Neuronal stem cell (in vitro differentiated cells): ENCODE data around the gene NEB.

Source experiments
- DNase-seq: peaks from one replicate; pipeline ENCODE4 v3.0.0-alpha.2; 2013; ENCODE audit warnings: low spot score
- H2AFZ ChIP-seq: one replicate; pipeline ENCODE4 v1.6.1; 2013; ENCODE audit warnings: mild to moderate bottlenecking, low read length, inconsistent platforms
- H2AK5ac ChIP-seq: 2 replicates; pipeline ENCODE4 v1.6.1; 2013; ENCODE audit warnings: low read depth, mild to moderate bottlenecking, inconsistent platforms, low read length, moderate library complexity, mixed read lengths
- H2BK120ac ChIP-seq: 2 replicates; pipeline ENCODE4 v1.6.1; 2013; ENCODE audit warnings: low read depth, mild to moderate bottlenecking, inconsistent platforms, low read length, moderate library complexity, mixed read lengths
- H2BK12ac ChIP-seq: one replicate; pipeline ENCODE4 v1.6.1; 2013; ENCODE audit warnings: low read length, inconsistent platforms
- H2BK15ac ChIP-seq: 2 replicates; pipeline ENCODE4 v1.6.1; 2013; ENCODE audit warnings: mild to moderate bottlenecking, low read length, inconsistent platforms, mixed read lengths
- H2BK5ac ChIP-seq: one replicate; pipeline ENCODE4 v1.6.1; 2013; ENCODE audit warnings: inconsistent platforms, mild to moderate bottlenecking, low read length, moderate library complexity
- H3K14ac ChIP-seq: one replicate; pipeline ENCODE4 v1.6.1; 2013; ENCODE audit warnings: low read length, inconsistent platforms
- H3K18ac ChIP-seq: 2 replicates; pipeline ENCODE4 v1.6.1; 2013; ENCODE audit warnings: low read length, inconsistent platforms
- H3K23ac ChIP-seq: 2 replicates; pipeline ENCODE4 v1.6.1; 2013; ENCODE audit warnings: low read depth, mild to moderate bottlenecking, mixed read lengths, low read length, inconsistent platforms; ENCODE audit not compliant: poor library complexity
- H3K27ac ChIP-seq: replicated peaks from 3 replicates; pipeline ENCODE4 v1.5.1; 2013; ENCODE audit warnings: low read length, inconsistent platforms
- H3K27me3 ChIP-seq, 3 experiments: 2 replicates each; pipeline ENCODE4 v1.6.1; 2013; ENCODE audit warnings: low read length in 3 of 3, mild to moderate bottlenecking in 2 of 3, inconsistent platforms in 1 of 3, low read depth in 1 of 3, mixed read lengths in 1 of 3, moderate library complexity in 1 of 3; ENCODE audit not compliant: control insufficient read depth in 3 of 3, insufficient read depth in 3 of 3
- H3K36me3 ChIP-seq, 2 donors: replicated peaks in 1 of 2; 2 replicates each; pipeline ENCODE4 v1.6.1; 2013; ENCODE audit warnings: low read length in 2 of 2; ENCODE audit not compliant: control insufficient read depth in 2 of 2, insufficient read depth in 2 of 2
- H3K4ac ChIP-seq: 2 replicates; pipeline ENCODE4 v1.6.1; 2013; ENCODE audit warnings: inconsistent platforms, mild to moderate bottlenecking, low read length, moderate library complexity
- H3K4me1 ChIP-seq, 2 donors: 1 replicate in 1 of 2; 2 replicates in 1 of 2; pipeline ENCODE4 v1.6.1; 2013; ENCODE audit warnings: low read length in 2 of 2, low read depth in 1 of 2; ENCODE audit not compliant: control insufficient read depth in 2 of 2, insufficient read depth in 1 of 2
- H3K4me2 ChIP-seq: one replicate; pipeline ENCODE4 v1.6.1; 2013; ENCODE audit warnings: mild to moderate bottlenecking, low read length, inconsistent platforms; ENCODE audit not compliant: insufficient read depth, poor library complexity, severe bottlenecking
- H3K4me3 ChIP-seq, 2 donors: 2 replicates each; pipeline ENCODE4 v1.5.1; 2013; ENCODE audit warnings: low read length in 2 of 2, mild to moderate bottlenecking in 2 of 2, inconsistent platforms in 1 of 2, moderate library complexity in 1 of 2
- H3K79me1 ChIP-seq: one replicate; pipeline ENCODE4 v1.6.1; 2013; ENCODE audit warnings: low read depth, mild to moderate bottlenecking, inconsistent platforms, low read length, moderate library complexity
- H3K9ac ChIP-seq: one replicate; pipeline ENCODE4 v1.6.1; 2013; ENCODE audit warnings: mild to moderate bottlenecking, low read depth, low read length, inconsistent platforms; ENCODE audit not compliant: poor library complexity
- H3K9me3 ChIP-seq, 2 donors: replicated peaks in 1 of 2; 2 replicates each; pipeline versions ENCODE3 to v1.6.1; 2013; ENCODE audit warnings: low read length in 2 of 2, mild to moderate bottlenecking in 2 of 2, inconsistent platforms in 1 of 2, low read depth in 1 of 2, mixed read lengths in 1 of 2, moderate library complexity in 1 of 2; ENCODE audit not compliant: control insufficient read depth in 2 of 2, insufficient read depth in 1 of 2
- H4K8ac ChIP-seq: one replicate; pipeline ENCODE4 v1.6.1; 2013; ENCODE audit warnings: low read depth, mild to moderate bottlenecking, inconsistent platforms, low read length, moderate library complexity
- H4K91ac ChIP-seq: one replicate; pipeline ENCODE4 v1.6.1; 2013; ENCODE audit warnings: low read length, low read depth, mild to moderate bottlenecking, inconsistent platforms; ENCODE audit not compliant: poor library complexity
- WGBS, 2 donors: extraction: QIAGEN DNeasy Blood & Tissue Kit; methylation state at CpG; one replicate each; pipeline ENCODE4 v1.1.7; 2013; ENCODE audit warnings: missing lambda C conversion rate in 2 of 2, mixed read lengths in 1 of 2; ENCODE audit not compliant: insufficient read length in 2 of 2, insufficient replicate concordance in 1 of 2; ENCODE audit errors: extremely low coverage in 2 of 2; 5-methylcytosine and 5-hydroxymethylcytosine counted together

NEB gene

DNA sequence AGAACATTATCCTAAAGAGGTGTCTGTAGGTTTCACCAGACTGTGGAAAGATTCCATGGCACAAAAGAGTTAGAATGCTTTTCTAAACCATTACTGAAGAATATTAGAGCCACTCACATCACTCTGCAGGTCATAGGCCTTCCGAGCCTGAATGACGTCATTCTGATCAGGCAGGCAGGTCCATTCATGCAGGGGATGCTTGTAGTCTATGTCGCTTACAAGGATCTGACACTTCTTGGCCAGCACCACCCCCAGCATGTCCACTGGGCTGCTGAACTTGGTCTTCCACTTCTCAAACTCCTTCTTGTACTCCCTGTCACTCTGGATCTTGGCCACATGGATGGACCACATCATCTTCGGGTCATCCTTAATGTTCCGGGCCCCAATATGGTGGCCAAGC is 120.1 kb downstream of the NEB start:
- Histone ChIP-seq H3K9me3 (no peaks in the 10 kb centered on the region), H3K23ac (no peak overlapping the region), H3K79me1 (no peaks in the 10 kb centered on the region), H2BK5ac (no peak overlapping the region), H3K18ac (no peak overlapping the region), H3K4me1 (peaks cover 0 to under 1% of the 10 kb centered on the region in 2 donors), H3K4me3 (no peak overlapping the region), H2AK5ac (no peak overlapping the region), H3K36me3 (no peaks in the 10 kb centered on the region), H3K4ac (no peak overlapping the region), H3K4me2 (no peak overlapping the region), H2BK12ac (no peak overlapping the region), H4K91ac (no peak overlapping the region), H3K27ac (no peak overlapping the region), H3K9ac (no peak overlapping the region), H3K27me3 (no peaks in the 10 kb centered on the region), H4K8ac (no peak overlapping the region), H3K14ac (no peak overlapping the region), H2BK15ac (no peak overlapping the region), H2BK120ac (no peak overlapping the region), H2AFZ (no peak overlapping the region)
- WGBS, 2 donors = no CpG with 5 or more reads among the region's 5 CpGs
- DNase-seq = no peak

DNA sequence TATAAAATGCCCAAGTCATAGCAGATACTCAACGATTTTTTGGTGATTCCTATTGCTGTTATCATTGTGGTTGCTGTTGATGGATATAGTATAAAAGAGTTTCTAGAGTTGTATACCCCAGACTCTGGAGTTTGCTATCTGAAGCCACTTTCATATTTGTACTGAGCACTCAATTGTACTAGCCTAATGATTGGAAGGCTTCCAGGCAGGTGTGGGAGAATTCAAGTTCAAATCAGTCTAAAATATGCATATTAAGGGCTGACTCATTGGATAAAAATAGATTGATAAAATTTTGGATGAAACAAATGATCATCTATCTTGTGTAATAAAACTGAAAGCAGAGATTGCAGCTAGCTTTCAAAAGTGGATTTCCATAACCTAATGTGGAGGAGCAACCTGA is 122.9 kb downstream of the NEB start:
- H2AFZ ChIP-seq = no peak overlapping the region
- no peaks in the 10 kb centered on the region for H3K27me3 ChIP-seq

DNA sequence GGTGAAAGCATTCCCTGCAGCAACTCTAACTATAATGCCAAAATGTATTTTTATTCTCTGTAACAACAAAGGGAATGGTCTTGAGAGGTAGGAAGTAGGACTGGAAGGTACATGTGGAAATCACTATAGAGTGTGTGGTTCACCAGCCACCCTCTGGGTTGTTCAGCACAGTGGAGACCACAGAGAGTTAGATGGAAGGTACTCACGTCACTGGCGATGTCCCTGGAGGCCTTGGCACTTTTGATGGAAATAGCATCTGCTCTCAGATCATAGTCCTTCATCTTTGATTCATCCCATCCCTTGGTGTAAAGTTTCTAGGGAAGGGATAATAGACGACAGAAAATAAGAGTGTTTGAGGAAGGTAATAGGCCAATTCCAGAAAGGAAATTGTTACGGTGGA is 124.0 kb downstream of the NEB start:
- Histone ChIP-seq H4K91ac (no peak overlapping the region), H3K4me2 (no peak overlapping the region), H3K9ac (no peak overlapping the region), H3K18ac (no peak overlapping the region), H2BK120ac (no peak overlapping the region), H2AFZ (no peak overlapping the region), H4K8ac (no peak overlapping the region), H3K27ac (no peak overlapping the region), H3K79me1 (no peaks in the 10 kb centered on the region), H3K9me3 (no peaks in the 10 kb centered on the region), H3K14ac (no peak overlapping the region), H2BK5ac (no peak overlapping the region), H2BK12ac (no peak overlapping the region), H3K4me3 (no peak overlapping the region), H3K4me1 (no peaks in the 10 kb centered on the region), H3K23ac (no peak overlapping the region), H2AK5ac (no peak overlapping the region), H2BK15ac (no peak overlapping the region), H3K27me3 (no peaks in the 10 kb centered on the region), H3K36me3 (no peaks in the 10 kb centered on the region), H3K4ac (no peak overlapping the region)
- DNase-seq = no peak
- WGBS, 2 donors = no CpG with 5 or more reads among the region's 4 CpGs

More for the DNA sequence above, 122.9 kb downstream of the NEB start:
- Histone ChIP-seq H3K79me1 (no peaks in the 10 kb centered on the region), H3K36me3 (no peaks in the 10 kb centered on the region), H3K9me3 (no peaks in the 10 kb centered on the region), H3K4me3 (no peak overlapping the region), H3K4ac (no peak overlapping the region), H3K4me2 (no peak overlapping the region), H3K9ac (no peak overlapping the region), H2BK120ac (no peak overlapping the region), H3K27ac (no peak overlapping the region), H3K14ac (no peak overlapping the region), H2BK5ac (no peak overlapping the region), H4K8ac (no peak overlapping the region), H3K18ac (no peak overlapping the region), H2BK12ac (no peak overlapping the region), H3K4me1 (no peaks in the 10 kb centered on the region), H3K23ac (no peak overlapping the region), H2AK5ac (no peak overlapping the region), H4K91ac (no peak overlapping the region), H2BK15ac (no peak overlapping the region)
- DNase-seq = no peak
- WGBS, 2 donors = no CpG with 5 or more reads among the region's 1 CpG

DNA sequence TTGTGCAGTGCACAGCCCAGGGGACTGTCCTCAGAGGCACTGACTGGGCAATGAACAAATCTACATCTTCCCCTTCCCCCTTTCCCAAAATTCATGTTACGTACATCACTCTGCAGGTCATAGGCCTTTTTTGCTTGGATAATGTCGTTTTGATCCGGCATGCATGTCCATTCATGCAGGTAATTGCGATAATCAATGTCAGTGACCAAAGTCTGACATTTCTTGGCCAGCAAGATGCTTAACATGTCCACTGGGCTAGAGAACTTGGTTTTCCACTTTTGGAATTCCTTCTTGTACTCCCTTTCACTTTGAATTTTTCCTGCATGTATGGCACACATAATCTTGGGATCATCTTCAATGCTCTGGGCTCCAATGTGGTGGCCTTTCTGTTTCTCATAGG is 124.6 kb downstream of the NEB start:
- Histone ChIP-seq H3K4ac (no peak overlapping the region), H3K9me3 (no peaks in the 10 kb centered on the region), H3K4me1 (no peaks in the 10 kb centered on the region), H3K23ac (no peak overlapping the region), H3K14ac (no peak overlapping the region), H3K36me3 (no peaks in the 10 kb centered on the region), H3K4me2 (no peak overlapping the region), H3K9ac (no peak overlapping the region), H4K8ac (no peak overlapping the region), H3K4me3 (no peak overlapping the region), H3K79me1 (no peaks in the 10 kb centered on the region), H2BK120ac (no peak overlapping the region), H3K27ac (no peak overlapping the region), H4K91ac (no peak overlapping the region), H2BK5ac (no peak overlapping the region), H3K18ac (no peak overlapping the region), H2AK5ac (no peak overlapping the region), H2BK12ac (no peak overlapping the region), H2AFZ (no peak overlapping the region), H2BK15ac (no peak overlapping the region), H3K27me3 (no peaks in the 10 kb centered on the region)
- no CpG with 5 or more reads among the region's 4 CpGs for WGBS, 2 donors
- no peak for DNase-seq
